ENCODE measurements around the gene B3GAT1. TPM values are rescaled to one million over a fixed set of nuclear protein-coding genes. Genes with fewer than 3 reads are reported as not detected.

Gene B3GAT1
- total and polyA plus RNA-seq, 2 of the 13 experiments (the other 11 are each of a cell fraction or from before 2014, with no cell fraction given), result not detected

- TF ChIP-seq CREB3 (CRISPR knock-in tag; IDR thresholded peaks at IDR 0.05), result no peak
- TF ChIP-seq SATB2 (CRISPR knock-in tag; IDR thresholded peaks at IDR 0.05), result no peak
- no peak for TF ChIP-seq ZNF792 (CRISPR knock-in tag; IDR thresholded peaks at IDR 0.05)
- TF ChIP-seq NKX3-1 (CRISPR knock-in tag; IDR thresholded peaks at IDR 0.05), result no peak
- TF ChIP-seq ZBTB38 (CRISPR knock-in tag; IDR thresholded peaks at IDR 0.05), result no peak
- no peak for TF ChIP-seq BRF2 (CRISPR knock-in tag; IDR thresholded peaks at IDR 0.05)
- peak; percentile 70 for TF ChIP-seq ZFY (CRISPR knock-in tag; IDR thresholded peaks at IDR 0.05)
- no peak for TF ChIP-seq NR2F1 (CRISPR knock-in tag; IDR thresholded peaks at IDR 0.05)
- TF ChIP-seq TFDP2 (CRISPR knock-in tag; IDR thresholded peaks at IDR 0.05), result peak; percentile 60
- no peak for TF ChIP-seq GZF1 (CRISPR knock-in tag; IDR thresholded peaks at IDR 0.05)
- no peak for TF ChIP-seq PAX8 (CRISPR knock-in tag; IDR thresholded peaks at IDR 0.05; ENCODE audit: borderline replicate concordance)
- TF ChIP-seq HOXD1 (CRISPR knock-in tag; IDR thresholded peaks at IDR 0.05), result no peak
- TF ChIP-seq ZMYM4 (CRISPR knock-in tag; IDR thresholded peaks at IDR 0.05), result no peak
- TF ChIP-seq SALL1 (CRISPR knock-in tag; IDR thresholded peaks at IDR 0.05), result peak; percentile 85
- TF ChIP-seq ONECUT2 (CRISPR knock-in tag; IDR thresholded peaks at IDR 0.05), result no peak
- peak; percentile 32; the same call in 1 of the 2 replicates for TF ChIP-seq ZNF614 (CRISPR knock-in tag; IDR thresholded peaks at IDR 0.05; ENCODE audit: borderline replicate concordance)
- TF ChIP-seq ZNF232 (CRISPR knock-in tag; IDR thresholded peaks at IDR 0.05; ENCODE audit: borderline replicate concordance), result peak; percentile 35; the same call in 1 of the 2 replicates
- TF ChIP-seq ZBTB34 (CRISPR knock-in tag; IDR thresholded peaks at IDR 0.05), result no peak
- no peak for TF ChIP-seq ZFP36 (IDR thresholded peaks at IDR 0.05; ENCODE audit: borderline replicate concordance, low read depth, low read length, partially characterized antibody)
- no peak for TF ChIP-seq TMF1 (CRISPR knock-in tag; IDR thresholded peaks at IDR 0.05; ENCODE audit: low read depth)
- no peak for TF ChIP-seq MAZ (IDR thresholded peaks at IDR 0.05; ENCODE audit: borderline replicate concordance, low read depth, low read length)
- TF ChIP-seq MAZ (CRISPR knock-in tag; IDR thresholded peaks at IDR 0.05; ENCODE audit: low read depth), result 0 out of 2 replicates have a peak, but pooled peaks have one; percentile 26
- TF ChIP-seq NONO (IDR thresholded peaks at IDR 0.05), result no peak
- TF ChIP-seq NONO (CRISPR knock-in tag; conservative IDR thresholded peaks at IDR 0.05), result 0 out of 2 replicates have a peak, but pooled peaks have one; percentile 39
- TF ChIP-seq ZNF354B (CRISPR knock-in tag; IDR thresholded peaks at IDR 0.05), result no peak
- no peak for TF ChIP-seq FOXA3 (CRISPR knock-in tag; IDR thresholded peaks at IDR 0.05)
Observed at GRCh38 chr11:134360050-134360835, 51.8 kb downstream of the B3GAT1 start (continued).
